Left renal pelvis (tissue), 4 donors: ENCODE results near the gene TMTC1. TPM values are rescaled to one million over a fixed set of nuclear protein-coding genes. Genes with fewer than 3 reads are reported as not detected.
A peak's percentile ranks its signal among the peaks of the same experiment; 100 is the strongest.

Experiments used
- DNase-seq, 4 donors: peaks; one replicate each; pipeline ENCODE4 v3.0.0-alpha.2; 2013; ENCODE audit warnings: low read depth in 4 of 4, low spot score in 3 of 4
- polyA plus RNA-seq, 4 donors: library from polyadenylated mRNA; unstranded; fragments of 120-200 nt; gene quantifications; one replicate each; pipeline ENCODE4 v1.2.1, GENCODE V29; 2013; ENCODE audit not compliant: insufficient read length in 4 of 4

Gene TMTC1
- polyA plus RNA-seq, 4 donors = 23.9 to 91.3 (median 32.5) TPM

DNA sequence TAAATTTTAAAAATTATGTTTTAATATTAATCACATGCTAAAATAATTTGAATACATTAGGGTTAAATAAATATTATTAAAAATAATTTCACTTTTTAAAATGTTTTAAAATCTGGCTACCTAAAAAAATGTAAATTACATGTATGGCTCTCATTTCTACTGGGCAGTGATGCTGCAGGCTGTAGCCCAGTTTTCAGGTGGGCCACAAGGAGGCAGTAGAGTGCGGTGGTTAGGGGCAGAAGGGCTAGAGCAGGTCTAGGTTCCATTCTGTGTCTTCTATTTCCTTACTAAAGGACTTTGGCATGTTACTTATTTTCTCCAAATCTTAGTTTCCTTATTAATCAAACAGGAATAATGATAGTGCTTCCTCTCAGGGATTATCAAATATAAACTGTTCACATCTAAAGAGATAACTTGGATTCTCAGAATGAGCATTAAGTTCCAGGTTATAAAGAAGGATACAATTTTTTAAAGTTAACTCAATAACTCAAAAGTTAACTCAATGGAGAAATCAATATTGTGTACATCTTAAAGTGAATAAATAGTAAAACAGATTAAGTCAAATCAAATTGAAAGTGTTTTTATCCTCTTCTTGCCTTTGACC lies 231.3 kb downstream of the TMTC1 start:
- DNase-seq = no peak

DNA sequence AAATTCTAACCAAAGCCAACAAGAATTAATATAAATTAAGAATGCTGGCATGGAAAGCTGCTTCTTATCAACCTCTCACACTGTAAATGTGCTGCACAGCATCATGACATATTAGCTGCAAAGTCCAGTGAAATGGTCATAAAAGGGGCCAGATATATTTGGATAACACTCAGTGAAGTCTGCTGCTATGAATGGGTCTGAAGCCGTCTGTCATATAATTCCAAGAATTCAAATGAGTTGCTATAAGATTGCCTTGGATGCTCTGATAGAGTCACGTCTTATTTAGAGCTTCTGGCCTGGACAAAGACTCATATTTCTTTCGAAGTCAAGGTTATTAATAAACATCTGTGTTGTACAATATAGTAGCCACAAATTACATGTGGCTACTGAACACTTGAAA lies 231.9 kb downstream of the TMTC1 start:
- no peak for DNase-seq

DNA sequence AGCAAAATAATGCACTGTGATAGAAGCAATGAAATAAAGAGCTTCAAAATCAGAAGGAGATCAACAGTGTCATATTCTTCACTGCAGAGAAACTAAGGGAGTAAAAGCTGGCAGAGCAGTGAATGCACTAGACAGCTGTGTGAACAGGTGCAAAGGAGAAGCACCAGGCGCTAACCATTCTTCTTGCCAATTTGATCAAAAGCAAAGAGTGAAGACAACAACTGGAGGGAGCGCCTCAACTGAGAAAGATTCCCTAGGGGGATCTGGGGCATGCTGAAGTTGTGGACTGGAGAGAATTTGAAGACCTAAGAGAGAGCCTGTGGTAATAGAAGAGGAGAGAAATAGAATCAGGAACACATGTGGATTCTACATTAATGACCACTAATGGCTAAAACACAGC lies 235.9 kb downstream of the TMTC1 start:
- DNase-seq = no peak

DNA sequence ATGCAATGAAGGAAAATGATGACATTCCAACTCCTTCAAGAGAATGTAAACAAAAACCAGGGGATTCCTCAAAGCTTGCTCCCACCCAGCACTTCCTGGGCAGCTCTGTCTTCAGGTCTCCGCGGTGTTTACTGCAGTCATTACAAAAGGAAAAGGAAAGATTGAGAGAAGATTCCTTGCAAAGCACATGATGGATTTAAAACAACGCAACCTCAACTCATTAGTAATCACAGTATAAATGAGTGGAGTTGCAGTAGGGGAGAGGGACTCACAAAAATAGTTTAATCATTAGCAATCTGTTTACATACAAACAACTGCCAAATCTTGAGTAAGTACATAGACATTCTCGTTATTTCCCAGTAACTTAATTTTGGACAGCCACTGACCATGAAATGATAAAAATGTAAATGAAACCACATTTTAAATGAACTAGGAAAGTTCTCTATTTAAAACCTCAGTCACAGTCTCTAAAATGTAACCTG lies 236.6 kb downstream of the TMTC1 start:
- no peak for DNase-seq

DNA sequence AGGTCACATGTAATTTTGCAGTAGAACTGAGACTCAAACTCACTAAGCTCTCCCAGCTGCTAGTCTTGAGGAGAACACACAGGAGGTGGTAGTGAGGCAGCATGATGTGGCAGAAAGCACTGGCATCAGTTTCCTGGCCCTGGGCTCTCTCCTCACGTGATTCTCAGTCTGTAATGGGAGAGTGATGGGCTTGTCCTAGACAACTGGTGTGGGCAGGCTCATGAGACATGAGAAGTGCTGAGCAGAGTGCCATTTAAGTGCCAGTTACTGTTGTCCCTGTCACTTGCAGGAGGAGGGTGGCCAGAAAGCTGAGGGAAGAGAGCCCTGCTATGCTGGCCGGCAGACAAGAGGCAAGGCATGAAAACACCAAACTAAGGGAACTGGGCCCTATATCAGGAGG lies 237.7 kb downstream of the TMTC1 start:
- DNase-seq = no peak

DNA sequence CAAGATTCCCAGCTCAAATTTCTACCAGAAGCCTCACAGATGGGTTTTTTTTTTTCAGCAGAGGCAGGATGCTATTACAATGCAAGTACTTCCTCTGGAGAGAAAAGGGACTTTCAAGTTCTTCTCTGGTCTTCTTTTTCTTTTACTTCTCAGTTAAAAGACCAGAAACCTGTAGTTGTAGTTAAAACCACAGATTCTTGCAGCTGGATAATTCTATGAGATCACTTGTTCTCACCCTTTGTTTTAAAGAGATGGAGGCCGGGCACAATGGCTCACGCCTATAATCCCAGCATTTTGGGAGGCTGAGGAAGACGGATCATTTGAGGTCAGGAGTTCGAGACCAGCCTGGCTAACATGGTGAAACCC lies 238.7 kb downstream of the TMTC1 start:
- no peak for DNase-seq

DNA sequence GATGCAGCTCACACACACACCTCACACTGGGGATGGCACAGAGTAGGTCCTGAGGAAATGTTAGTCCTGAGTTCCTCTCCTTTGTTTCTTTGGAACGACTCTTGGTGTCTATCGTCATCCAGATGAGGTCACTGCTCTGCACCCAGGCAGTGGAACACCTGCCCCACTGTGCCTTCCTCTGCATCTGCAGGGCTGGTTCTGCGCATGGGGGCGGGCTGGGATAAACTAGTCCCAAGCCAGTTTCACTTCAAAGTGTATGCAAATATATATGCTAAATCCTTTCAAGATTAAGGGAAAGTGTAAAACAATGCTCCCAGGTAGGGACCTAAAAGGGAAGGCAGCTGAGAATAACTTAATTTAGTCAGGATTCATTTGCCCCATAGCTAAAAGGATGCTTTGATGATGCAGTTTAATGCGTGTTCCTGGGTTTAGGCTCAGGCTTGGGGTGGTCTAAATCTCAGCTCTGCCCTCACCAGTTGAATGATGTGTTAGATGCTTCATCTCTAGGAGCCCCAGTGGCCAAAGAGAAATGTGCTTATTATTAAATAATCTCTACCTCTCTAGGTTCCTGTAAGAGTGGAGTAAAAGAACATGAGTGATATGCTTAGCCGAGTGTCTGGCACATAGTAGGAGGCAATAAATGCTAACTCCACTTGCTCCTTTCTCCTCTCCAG lies 239.2 kb downstream of the TMTC1 start:
- no peak for DNase-seq

DNA sequence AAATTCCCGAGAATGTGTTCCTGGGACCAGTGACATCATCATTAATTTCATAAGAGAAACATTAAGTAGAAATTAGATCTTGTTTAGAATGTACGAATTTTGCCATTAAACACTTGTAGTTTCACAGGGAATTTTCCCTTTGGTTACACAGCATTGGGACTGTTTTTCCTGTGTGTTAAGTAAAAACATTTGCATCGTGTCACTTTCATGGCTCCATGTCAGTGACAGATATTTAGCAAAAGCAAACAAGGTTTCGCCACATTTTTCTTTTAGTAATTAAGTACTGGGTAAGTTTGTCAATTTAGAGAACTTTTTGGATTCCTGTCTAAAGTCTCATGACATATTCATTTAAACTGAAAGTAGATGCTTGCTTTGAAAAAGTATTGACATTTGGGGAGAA lies 240.7 kb downstream of the TMTC1 start:
- DNase-seq = no peak

DNA sequence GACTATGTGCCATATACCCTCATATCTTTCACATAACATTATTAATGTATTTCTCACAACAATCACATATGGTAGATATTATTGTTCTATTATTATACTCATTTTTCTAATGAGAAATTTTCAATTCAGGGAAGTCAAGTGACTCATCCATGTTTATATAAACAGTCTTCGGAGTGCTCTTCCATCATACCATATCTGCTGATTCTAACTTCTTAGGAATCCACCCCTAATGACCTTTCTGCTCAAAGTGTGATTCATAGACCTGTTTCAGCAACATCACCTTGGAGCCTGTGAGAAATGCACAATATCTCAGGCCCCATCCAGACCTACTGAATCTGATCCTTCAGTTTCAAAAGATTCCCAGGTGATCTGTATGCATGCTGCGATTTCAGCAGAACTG lies 246.4 kb downstream of the TMTC1 start:
- no peak for DNase-seq

DNA sequence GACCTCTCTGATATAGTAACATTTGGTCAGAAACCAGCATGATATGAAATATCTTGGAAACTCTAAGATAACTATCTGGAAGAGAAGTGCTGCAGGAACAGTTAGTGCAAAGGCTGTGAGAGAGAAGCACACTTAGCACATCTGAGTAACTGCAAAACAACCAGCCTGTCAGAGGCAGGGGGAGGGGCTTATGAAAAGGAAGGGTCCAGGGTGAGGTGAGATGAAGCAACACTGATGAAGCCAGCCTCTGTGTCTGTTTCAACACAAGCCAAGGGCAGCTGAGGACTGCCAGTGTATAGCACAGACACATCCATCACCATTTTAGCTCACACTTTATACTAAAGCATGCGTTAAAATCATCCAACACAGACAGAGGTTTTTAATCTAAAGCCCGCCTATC lies 248.8 kb downstream of the TMTC1 start:
- DNase-seq = no peak

DNA sequence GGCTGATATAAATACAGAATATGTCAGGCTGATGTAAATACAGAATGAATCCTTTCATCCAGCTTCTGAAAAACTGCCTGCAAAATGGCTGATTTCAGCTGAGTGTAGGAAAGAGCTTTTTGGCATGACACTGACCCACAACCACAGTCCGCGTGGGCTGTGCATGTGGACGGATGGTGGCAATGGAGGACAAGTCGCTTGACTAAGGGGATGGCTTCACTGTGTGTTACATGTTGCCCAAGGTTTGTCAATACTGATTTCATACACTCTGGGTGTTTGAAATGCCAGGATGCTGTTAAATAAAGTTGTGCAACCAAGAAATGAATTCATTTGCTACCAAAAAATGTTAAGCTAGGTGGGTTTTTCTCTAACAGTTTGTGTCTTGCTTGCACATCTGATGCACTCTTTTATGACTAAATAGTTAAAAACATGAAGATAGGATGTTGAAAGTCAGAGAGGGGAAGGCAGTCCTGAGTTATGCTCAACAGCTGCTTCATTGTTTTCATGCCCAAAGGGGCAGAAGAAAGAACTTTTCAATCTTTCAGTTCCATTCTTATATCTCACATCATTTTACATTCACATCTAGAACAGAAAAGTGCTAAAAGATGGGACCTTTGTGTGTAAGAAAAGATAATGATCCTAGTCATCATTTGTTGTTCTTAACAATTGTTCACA lies 249.8 kb downstream of the TMTC1 start:
- no peak for DNase-seq

DNA sequence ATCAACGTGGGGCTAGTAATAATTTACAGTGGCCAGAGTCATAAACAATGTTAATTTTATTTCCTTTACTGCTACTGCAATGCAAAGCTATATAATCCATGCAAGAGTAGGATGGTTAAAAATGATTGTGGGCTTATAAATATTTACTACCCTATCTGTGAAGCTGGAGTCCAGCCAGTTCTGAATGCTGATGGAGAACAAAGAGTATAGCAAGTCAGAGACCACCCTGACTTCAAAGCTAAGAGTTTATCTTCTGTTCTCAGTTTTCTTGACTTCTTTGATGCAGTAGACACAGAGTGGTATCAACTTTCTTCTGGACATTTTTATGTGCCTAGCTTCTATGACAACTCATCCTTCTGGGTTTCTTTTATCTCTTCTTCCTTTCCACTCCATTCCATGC lies 252.3 kb downstream of the TMTC1 start:
- no peak for DNase-seq

DNA sequence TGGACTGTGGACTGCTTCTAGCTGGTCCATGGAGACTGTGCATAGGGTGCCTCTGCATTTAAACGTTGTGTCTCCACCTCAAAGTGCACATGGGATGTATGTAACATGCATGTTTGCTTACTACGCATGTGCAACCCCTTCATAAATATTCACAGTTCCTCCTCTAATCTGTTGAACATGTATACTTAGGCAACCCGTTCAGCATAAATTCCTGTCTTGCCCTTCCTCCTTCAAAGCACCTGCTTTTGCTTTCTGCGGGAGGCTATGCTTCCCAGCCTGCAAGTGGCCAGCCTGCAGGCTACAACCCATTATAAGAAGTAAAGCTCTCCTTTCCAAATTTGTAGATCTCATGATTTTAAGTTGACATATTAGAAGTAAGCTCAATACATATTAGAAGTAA lies 253.3 kb downstream of the TMTC1 start:
- DNase-seq = no peak

DNA sequence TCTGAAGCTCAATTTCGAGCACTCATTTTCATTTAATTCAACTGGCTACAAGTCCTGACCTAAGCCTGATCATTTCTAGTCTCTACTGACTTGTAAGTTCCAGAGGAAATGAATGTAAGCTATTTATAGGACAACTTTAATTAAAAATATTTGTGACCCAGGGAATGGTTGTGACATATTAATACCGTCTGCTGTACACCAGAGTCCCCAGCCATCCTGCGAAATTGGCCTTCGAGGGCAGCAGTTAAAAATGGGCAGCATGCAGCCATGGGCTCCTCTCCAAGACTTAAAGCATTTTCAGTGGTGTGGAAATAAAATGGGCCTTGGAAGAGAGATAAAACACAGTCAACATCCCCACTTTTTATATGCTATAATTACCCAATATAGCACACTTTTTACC lies 255.6 kb downstream of the TMTC1 start:
- DNase-seq = no peak

DNA sequence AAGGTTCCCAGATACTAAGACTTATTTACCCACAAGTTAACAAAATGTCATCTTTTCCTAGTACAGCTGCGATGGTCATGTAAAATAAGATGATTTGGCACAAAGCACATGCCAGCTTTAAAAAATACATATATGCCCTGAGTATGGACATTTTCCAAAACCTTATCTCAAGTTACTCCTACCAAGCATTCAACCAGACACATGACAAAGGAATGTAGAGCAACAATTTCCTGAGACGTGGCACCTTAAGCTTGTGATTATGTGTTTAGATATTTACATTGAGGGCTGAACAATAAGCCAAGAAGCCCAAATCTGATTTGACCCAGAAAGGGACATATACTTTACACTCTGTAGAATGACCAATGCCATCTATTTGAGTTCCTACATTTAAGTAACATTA lies 261.8 kb downstream of the TMTC1 start:
- DNase-seq = no peak

DNA sequence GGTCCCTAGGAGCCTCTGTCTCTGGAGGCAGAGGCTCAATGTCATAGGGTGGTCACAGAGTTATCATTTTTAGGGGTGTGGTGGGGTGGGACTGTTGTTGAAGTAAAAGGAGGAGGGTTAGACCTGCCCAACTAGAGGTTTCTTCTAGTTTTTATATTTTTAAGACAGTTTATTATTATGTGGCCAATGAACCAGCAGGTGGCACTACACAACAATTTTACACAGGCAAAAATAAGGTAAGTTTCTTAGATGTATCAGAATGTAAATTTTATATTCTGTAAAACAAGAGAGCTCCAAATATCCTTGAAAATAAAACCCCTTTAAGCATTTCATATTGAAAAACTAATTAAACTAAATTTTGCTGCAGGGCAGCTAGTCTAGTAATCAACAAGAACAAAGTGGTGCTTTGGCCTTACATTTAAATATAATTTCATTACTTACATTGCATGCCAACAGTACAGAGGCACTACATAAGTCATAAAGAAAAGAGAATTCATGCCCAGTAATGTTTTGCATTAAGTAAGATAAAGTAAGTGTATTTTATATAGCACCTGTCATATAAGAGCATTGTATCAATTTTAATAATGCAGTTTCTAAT lies 264.1 kb downstream of the TMTC1 start:
- DNase-seq = peak in 2 of 4 donors; percentile 22

DNA sequence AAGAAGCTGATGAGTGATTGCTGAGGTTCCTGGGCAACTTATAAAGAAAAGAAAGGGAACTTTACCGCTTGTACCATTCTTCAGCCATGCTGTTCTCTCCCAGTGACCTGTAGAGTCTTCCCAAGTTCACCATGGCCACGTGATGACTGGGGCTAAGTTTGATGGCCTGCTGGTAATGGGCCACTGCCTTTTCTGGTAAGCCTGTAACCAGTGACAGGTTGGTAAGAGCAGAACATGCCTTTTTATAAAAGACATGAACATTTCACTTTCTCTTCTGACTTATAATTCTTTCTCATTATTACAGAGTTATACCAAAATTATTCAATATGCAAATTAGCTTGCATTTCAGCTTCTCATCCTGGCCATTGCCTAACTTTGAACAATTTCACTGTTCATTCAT lies 265.3 kb downstream of the TMTC1 start:
- no peak for DNase-seq

DNA sequence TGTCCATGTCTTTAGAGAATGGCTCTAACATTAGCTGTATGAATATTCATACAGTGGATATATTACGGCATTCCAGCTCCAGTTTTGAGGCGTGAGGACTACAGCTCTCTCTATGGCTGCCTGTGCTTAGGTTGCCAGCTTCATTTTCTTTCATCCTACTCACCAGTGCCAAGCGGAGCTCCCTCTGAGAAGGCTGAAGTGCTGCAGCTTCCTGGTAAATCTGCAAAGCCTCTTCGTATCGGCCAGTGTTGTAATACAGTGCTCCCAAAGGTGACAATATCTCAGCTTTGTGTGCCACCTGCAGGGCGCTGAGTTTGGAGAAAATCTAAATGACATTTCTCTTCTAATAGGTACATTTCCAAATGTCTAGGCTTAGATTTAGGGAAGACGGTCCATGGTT lies 266.5 kb downstream of the TMTC1 start:
- no peak for DNase-seq

DNA sequence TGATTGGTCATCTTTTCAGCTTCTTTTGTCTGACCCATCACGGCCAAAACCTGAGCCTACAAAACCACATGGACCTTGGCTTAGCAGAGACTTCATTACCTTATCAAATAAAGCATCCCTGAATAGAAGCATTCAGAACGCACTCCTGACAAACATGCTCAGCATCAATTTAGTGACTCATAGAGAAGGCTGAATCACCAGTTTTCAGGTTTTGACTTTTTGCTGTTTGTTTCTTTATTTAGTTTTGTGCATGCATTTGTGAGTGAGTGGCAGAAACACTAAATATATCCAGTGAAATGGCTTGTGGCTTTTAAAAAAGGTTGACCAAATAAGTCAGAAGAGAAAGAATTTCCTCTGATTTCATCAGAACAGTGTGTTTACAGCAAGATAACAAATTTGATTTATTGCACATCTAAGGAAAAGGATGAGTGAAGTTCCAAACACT lies 267.3 kb downstream of the TMTC1 start:
- no peak for DNase-seq

DNA sequence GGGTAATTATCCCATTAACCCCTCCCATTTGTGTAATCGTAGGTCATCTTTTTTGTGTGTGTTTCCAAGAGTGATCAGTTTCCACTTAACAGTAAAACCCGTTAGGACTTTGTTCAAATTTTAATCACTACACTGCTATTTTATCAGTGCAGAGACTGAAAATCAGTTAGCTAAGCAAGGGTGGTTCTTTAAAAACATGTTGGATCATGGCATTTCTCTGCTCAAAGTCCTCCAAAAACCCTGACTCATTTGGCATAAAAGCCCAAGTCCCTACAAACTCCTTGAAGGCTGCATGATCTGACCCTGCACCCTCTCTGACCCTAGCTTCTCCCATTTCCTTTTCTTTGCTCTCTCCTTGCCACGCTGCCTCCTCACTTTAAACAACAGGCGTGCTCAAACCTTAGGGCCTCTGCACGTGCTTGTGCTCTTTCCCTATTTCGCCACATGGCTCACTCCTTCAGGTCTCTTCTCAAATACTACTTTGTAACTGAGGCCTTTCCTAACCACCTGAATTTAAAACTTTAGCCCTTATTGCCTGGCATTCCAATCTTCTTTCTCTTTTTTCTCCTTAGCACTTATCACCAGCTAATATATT lies 273.1 kb downstream of the TMTC1 start:
- DNase-seq = no peak

DNA sequence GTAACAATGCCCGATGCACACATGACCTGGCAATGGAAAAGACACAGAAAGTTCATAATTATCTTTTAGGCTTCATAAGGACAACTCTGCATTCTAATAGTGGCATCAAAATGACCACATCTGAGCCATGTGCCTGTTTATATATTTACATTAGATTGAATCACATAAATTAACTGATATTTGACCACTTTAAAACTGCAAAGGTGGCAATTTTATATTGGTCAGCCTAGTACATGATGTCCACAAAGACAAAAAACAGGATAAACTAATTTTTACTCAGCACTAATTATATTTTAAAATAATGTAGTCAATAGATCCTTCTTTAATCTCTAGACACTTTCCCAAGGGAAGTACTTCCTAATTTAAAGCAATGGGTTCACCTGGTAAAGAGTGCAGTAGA lies 274.2 kb downstream of the TMTC1 start:
- DNase-seq = no peak
